Mesenchymal stem cell (in vitro differentiated cells and primary cell): Measurements from ENCODE around the gene MARK2.

Source experiments
- DNase-seq: peaks from one replicate; pipeline ENCODE4 v3.0.0-alpha.2; 2013
- H2AFZ ChIP-seq: one replicate; pipeline ENCODE4 v1.6.1; 2013; ENCODE audit warnings: low read depth, mild to moderate bottlenecking, control low read depth, inconsistent platforms, low read length, moderate library complexity
- H2AK5ac ChIP-seq: 2 replicates; pipeline ENCODE4 v1.6.1; 2013; ENCODE audit warnings: low read length, moderate library complexity, mild to moderate bottlenecking, inconsistent platforms; ENCODE audit not compliant: severe bottlenecking
- H2BK120ac ChIP-seq: one replicate; pipeline ENCODE4 v1.6.1; 2013; ENCODE audit warnings: low read depth, mild to moderate bottlenecking, inconsistent platforms, low read length, moderate library complexity
- H2BK12ac ChIP-seq, 2 experiments: one replicate each; pipeline ENCODE4 v1.6.1; 2013; ENCODE audit warnings: inconsistent platforms in 2 of 2, low read length in 2 of 2, mild to moderate bottlenecking in 2 of 2, moderate library complexity in 2 of 2, control low read depth in 1 of 2
- H2BK15ac ChIP-seq: one replicate; pipeline ENCODE4 v1.6.1; 2013; ENCODE audit warnings: mild to moderate bottlenecking, low read depth, inconsistent platforms; ENCODE audit not compliant: poor library complexity, severe bottlenecking
- H2BK5ac ChIP-seq: 2 replicates; pipeline ENCODE4 v1.6.1; 2013; ENCODE audit warnings: low read depth, mild to moderate bottlenecking, low read length, control low read depth, inconsistent platforms; ENCODE audit not compliant: poor library complexity, severe bottlenecking
- H3K14ac ChIP-seq, 2 experiments: one replicate each; pipeline ENCODE4 v1.6.1; 2013; ENCODE audit warnings: inconsistent platforms in 2 of 2, low read length in 2 of 2, control low read depth in 1 of 2, mild to moderate bottlenecking in 1 of 2, moderate library complexity in 1 of 2
- H3K18ac ChIP-seq, 2 experiments: one replicate each; pipeline ENCODE4 v1.6.1; 2013; ENCODE audit warnings: inconsistent platforms in 2 of 2, low read length in 2 of 2, control low read depth in 1 of 2, low read depth in 1 of 2, mild to moderate bottlenecking in 1 of 2
- H3K23ac ChIP-seq, 2 experiments: one replicate each; pipeline ENCODE4 v1.6.1; 2013; ENCODE audit warnings: inconsistent platforms in 2 of 2, low read length in 2 of 2, mild to moderate bottlenecking in 2 of 2, moderate library complexity in 2 of 2, control low read depth in 1 of 2
- H3K27ac ChIP-seq: 2 replicates; pipeline ENCODE4 v1.5.1; 2013; ENCODE audit warnings: mild to moderate bottlenecking, moderate library complexity, low read length, control low read depth, inconsistent platforms; ENCODE audit not compliant: poor library complexity, severe bottlenecking
- H3K27me3 ChIP-seq, 2 experiments: 2 replicates each; pipeline versions ENCODE4 v1.6.1 to v1.7.0; 2013; ENCODE audit warnings: low read length in 2 of 2, mild to moderate bottlenecking in 2 of 2, moderate library complexity in 2 of 2, control low read depth in 1 of 2, inconsistent platforms in 1 of 2; ENCODE audit not compliant: control insufficient read depth in 1 of 2, insufficient read depth in 1 of 2
- H3K36me3 ChIP-seq, 2 experiments: 2 replicates each; pipeline versions ENCODE4 v1.6.1 to v1.7.0; 2013; ENCODE audit warnings: low read length in 2 of 2, control low read depth in 1 of 2, inconsistent platforms in 1 of 2, low read depth in 1 of 2, mild to moderate bottlenecking in 1 of 2; ENCODE audit not compliant: insufficient read depth in 2 of 2, control insufficient read depth in 1 of 2
- H3K4ac ChIP-seq, 2 experiments: one replicate each; pipeline ENCODE4 v1.6.1; 2013; ENCODE audit warnings: inconsistent platforms in 2 of 2, low read length in 2 of 2, mild to moderate bottlenecking in 2 of 2, moderate library complexity in 2 of 2, control low read depth in 1 of 2, low read depth in 1 of 2
- H3K4me1 ChIP-seq: 2 replicates; pipeline ENCODE4 v1.6.1; 2013; ENCODE audit warnings: low read depth, low read length, control low read depth; ENCODE audit not compliant: control insufficient read depth, insufficient read depth
- H3K4me2 ChIP-seq: 2 replicates; pipeline ENCODE4 v1.6.1; 2013; ENCODE audit warnings: low read length, mild to moderate bottlenecking, inconsistent platforms; ENCODE audit not compliant: poor library complexity, severe bottlenecking
- H3K4me3 ChIP-seq, 2 experiments: 2 replicates each; pipeline versions ENCODE4 v1.5.1 to v1.7.0; 2013; ENCODE audit warnings: low read length in 2 of 2, mild to moderate bottlenecking in 2 of 2, control low read depth in 1 of 2, low read depth in 1 of 2; ENCODE audit not compliant: insufficient read depth in 1 of 2
- H3K79me1 ChIP-seq: replicated peaks from 2 replicates; pipeline ENCODE4 v1.6.1; 2013; ENCODE audit warnings: mild to moderate bottlenecking, control low read depth, low read length, inconsistent platforms; ENCODE audit not compliant: poor library complexity, severe bottlenecking
- H3K9ac ChIP-seq: 2 replicates; pipeline ENCODE4 v1.7.0; 2013; ENCODE audit warnings: mild to moderate bottlenecking, low read length, moderate library complexity
- H3K9me3 ChIP-seq: 2 replicates; pipeline ENCODE4 v1.7.0; 2013; ENCODE audit warnings: mild to moderate bottlenecking, low read length; ENCODE audit not compliant: control insufficient read depth
- H4K8ac ChIP-seq: one replicate; pipeline ENCODE4 v1.6.1; 2013; ENCODE audit warnings: inconsistent platforms, mild to moderate bottlenecking, low read length, moderate library complexity
- H4K91ac ChIP-seq: one replicate; pipeline ENCODE4 v1.6.1; 2013; ENCODE audit warnings: mild to moderate bottlenecking, low read length, inconsistent platforms
- WGBS: methylation state at CpG from one replicate; pipeline ENCODE4 v1.1.7; 2013; ENCODE audit warnings: mixed read lengths; 5-methylcytosine and 5-hydroxymethylcytosine counted together

Gene MARK2

GRCh38 chr11:63892228-63892627 is 53.3 kb downstream of the MARK2 start:
- no peak overlapping the region for H3K4me2 ChIP-seq
- H2BK15ac ChIP-seq: no peak overlapping the region
- H2AFZ ChIP-seq: no peak overlapping the region
- H3K4me1 ChIP-seq: peaks cover 12% of the 10 kb centered on the region
- H3K9me3 ChIP-seq: no peaks in the 10 kb centered on the region
- H4K91ac ChIP-seq: no peak overlapping the region
- H2AK5ac ChIP-seq: no peak overlapping the region
- H2BK5ac ChIP-seq: no peak overlapping the region
- no peak overlapping the region for H3K23ac ChIP-seq
- H2BK120ac ChIP-seq: no peak overlapping the region
- no peak overlapping the region for H3K27ac ChIP-seq
- H4K8ac ChIP-seq: no peak overlapping the region
- H3K9ac ChIP-seq: no peak overlapping the region
- H3K14ac ChIP-seq: no peak overlapping the region
- WGBS: 55% methylated on average over 3 of the region's 3 CpGs
- DNase-seq: peak; percentile 76
- no peaks in the 10 kb centered on the region for H3K27me3 ChIP-seq
- no peak overlapping the region for H2BK12ac ChIP-seq
- H3K4me3 ChIP-seq: no peak overlapping the region
- H3K79me1 ChIP-seq: peaks cover 48% of the 10 kb centered on the region
- H3K18ac ChIP-seq: no peak overlapping the region
- H3K4ac ChIP-seq: no peak overlapping the region
- H3K36me3 ChIP-seq: peaks cover 30 to 39% of the 10 kb centered on the region in 2 experiments

GRCh38 chr11:63893355-63893754 is 54.4 kb downstream of the MARK2 start:
- Histone ChIP-seq H2BK12ac (no peak overlapping the region), H3K4me3 (no peak overlapping the region), H2AFZ (no peak overlapping the region), H3K4ac (no peak overlapping the region), H3K9me3 (no peaks in the 10 kb centered on the region), H2BK120ac (no peak overlapping the region), H3K9ac (no peak overlapping the region), H4K91ac (no peak overlapping the region), H3K27ac (no peak overlapping the region), H2BK15ac (no peak overlapping the region), H4K8ac (no peak overlapping the region), H3K18ac (no peak overlapping the region), H3K23ac (no peak overlapping the region), H3K4me2 (no peak overlapping the region), H3K36me3 (peaks cover 41 to 47% of the 10 kb centered on the region in 2 experiments), H3K14ac (no peak overlapping the region), H2AK5ac (no peak overlapping the region), H2BK5ac (no peak overlapping the region), H3K4me1 (peaks cover 6% of the 10 kb centered on the region), H3K79me1 (peaks cover 51% of the 10 kb centered on the region), H3K27me3 (no peaks in the 10 kb centered on the region)
- 96% methylated on average over 6 of the region's 6 CpGs for WGBS
- no peak for DNase-seq

- peaks cover 64 to 68% of the 10 kb centered on the region in 2 experiments for H3K36me3 ChIP-seq
- H3K27me3 ChIP-seq: no peaks in the 10 kb centered on the region
- no peak overlapping the region for H3K4me3 ChIP-seq
- H4K91ac ChIP-seq: no peak overlapping the region
- no peak overlapping the region for H3K4ac ChIP-seq
- no peak overlapping the region for H3K4me2 ChIP-seq
- no peak overlapping the region for H3K14ac ChIP-seq
- H2BK15ac ChIP-seq: no peak overlapping the region
- H3K18ac ChIP-seq: no peak overlapping the region
- H3K79me1 ChIP-seq: peaks cover 58% of the 10 kb centered on the region
- H2BK5ac ChIP-seq: no peak overlapping the region
- 97% methylated on average over 4 of the region's 4 CpGs for WGBS
- no peak overlapping the region for H3K23ac ChIP-seq
- no peak overlapping the region for H2AK5ac ChIP-seq
- H3K9ac ChIP-seq: no peak overlapping the region
- no peaks in the 10 kb centered on the region for H3K4me1 ChIP-seq
- H2BK12ac ChIP-seq: no peak overlapping the region
- H4K8ac ChIP-seq: no peak overlapping the region
- H2AFZ ChIP-seq: no peak overlapping the region
- no peak overlapping the region for H3K27ac ChIP-seq
- DNase-seq: no peak
- no peak overlapping the region for H2BK120ac ChIP-seq
- H3K9me3 ChIP-seq: no peaks in the 10 kb centered on the region
These were observed 57.2 kb downstream of the MARK2 start for GRCh38 chr11:63896071-63896470.

- H2AFZ ChIP-seq: no peak overlapping the region
- H3K36me3 ChIP-seq: peaks cover 71 to 81% of the 10 kb centered on the region in 2 experiments
- no peak overlapping the region for H4K91ac ChIP-seq
- no peak overlapping the region for H3K27ac ChIP-seq
- H3K9ac ChIP-seq: no peak overlapping the region
- no peak for DNase-seq
- no peak overlapping the region for H3K4ac ChIP-seq
- H3K27me3 ChIP-seq: no peaks in the 10 kb centered on the region
- peaks cover 58% of the 10 kb centered on the region for H3K79me1 ChIP-seq
- H3K9me3 ChIP-seq: no peaks in the 10 kb centered on the region
- H3K14ac ChIP-seq: no peak overlapping the region
- H2BK120ac ChIP-seq: no peak overlapping the region
- H2BK15ac ChIP-seq: no peak overlapping the region
- no peak overlapping the region for H2BK12ac ChIP-seq
- peak overlapping the region; percentile 53 for H4K8ac ChIP-seq
- WGBS: 95% methylated on average over 10 of the region's 10 CpGs
- no peak overlapping the region for H3K18ac ChIP-seq
- no peak overlapping the region for H3K4me3 ChIP-seq
- no peak overlapping the region for H2BK5ac ChIP-seq
- no peak overlapping the region for H3K4me2 ChIP-seq
- H3K23ac ChIP-seq: no peak overlapping the region
- H3K4me1 ChIP-seq: no peaks in the 10 kb centered on the region
- H2AK5ac ChIP-seq: no peak overlapping the region
These were observed 58.7 kb downstream of the MARK2 start for GRCh38 chr11:63897459-63898146.
